ENCODE results near the gene SEZ6L2.

- TF ChIP-seq ZNF707 (tag by site-specific recombination; IDR thresholded peaks at IDR 0.05) = no peak
- TF ChIP-seq ZNF354C (tag by site-specific recombination; IDR thresholded peaks at IDR 0.05; ENCODE audit: borderline replicate concordance, low read depth) = no peak
- TF ChIP-seq CTCF (tag by site-specific recombination; IDR thresholded peaks at IDR 0.05) = no peak
- TF ChIP-seq KLF9 (tag by site-specific recombination; IDR thresholded peaks at IDR 0.05; ENCODE audit: low read depth) = no peak
- no peak for TF ChIP-seq ZBTB20 (tag by site-specific recombination; IDR thresholded peaks at IDR 0.05)
- no peak for TF ChIP-seq ZNF155 (tag by site-specific recombination; IDR thresholded peaks at IDR 0.05)
- no peak for TF ChIP-seq REST (tag by site-specific recombination; IDR thresholded peaks at IDR 0.05)
These were observed 2.0 kb downstream of the SEZ6L2 start for GRCh38 chr16:29897333-29897732.
